Activated T-helper 1 cell treated with Interleukin-2 at 50 U/mL for 16 hours (primary cell): ENCODE results near the gene CDC6.
"Not testable (repeated sequence)": the region's sequence is repeated elsewhere in the genome, so short reads cannot be mapped to it uniquely, and the experiment has no call there.

ENCODE experiments used
- DNase-seq: peaks from one replicate; pipeline ENCODE4 v3.0.0-alpha.2; 2020; ENCODE audit warnings: low read depth

The CDC6 gene

DNA sequence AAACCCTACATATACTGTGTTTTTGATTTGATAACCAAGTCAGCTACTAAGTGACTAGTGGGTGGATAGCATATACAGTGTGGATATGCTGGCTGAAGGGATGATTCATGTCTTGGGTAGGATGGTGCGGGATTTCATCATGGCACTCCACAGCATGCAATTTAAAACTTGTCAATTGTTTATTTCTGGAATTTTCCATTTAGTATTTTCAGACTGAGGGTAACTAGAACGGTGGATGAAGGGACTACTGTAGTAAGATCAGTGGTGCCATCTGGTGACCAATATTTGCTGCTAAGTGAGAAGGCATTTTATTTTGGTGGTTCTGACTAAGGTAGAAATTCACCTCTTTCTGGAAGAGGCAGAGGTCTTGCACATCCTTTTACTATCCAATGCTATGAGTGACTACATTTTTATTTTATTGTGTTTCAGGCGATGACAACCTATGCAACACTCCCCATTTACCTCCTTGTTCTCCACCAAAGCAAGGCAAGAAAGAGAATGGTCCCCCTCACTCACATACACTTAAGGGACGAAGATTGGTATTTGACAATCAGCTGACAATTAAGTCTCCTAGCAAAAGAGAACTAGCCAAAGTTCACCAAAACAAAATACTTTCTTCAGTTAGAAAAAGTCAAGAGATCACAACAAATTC lies 3.1 kb downstream of the CDC6 start:
- no peak for DNase-seq

DNA sequence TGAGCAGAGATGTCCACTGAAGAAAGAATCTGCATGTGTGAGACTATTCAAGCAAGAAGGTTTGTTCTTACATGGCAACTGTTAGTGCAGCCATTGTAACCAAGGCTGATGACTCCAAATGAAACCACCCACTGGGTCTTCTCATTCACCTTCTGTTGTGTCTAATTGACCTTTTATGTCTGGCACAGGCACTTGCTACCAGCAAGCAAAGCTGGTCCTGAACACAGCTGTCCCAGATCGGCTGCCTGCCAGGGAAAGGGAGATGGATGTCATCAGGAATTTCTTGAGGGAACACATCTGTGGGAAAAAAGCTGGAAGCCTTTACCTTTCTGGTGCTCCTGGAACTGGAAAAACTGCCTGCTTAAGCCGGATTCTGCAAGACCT lies 3.6 kb downstream of the CDC6 start:
- no peak for DNase-seq

DNA sequence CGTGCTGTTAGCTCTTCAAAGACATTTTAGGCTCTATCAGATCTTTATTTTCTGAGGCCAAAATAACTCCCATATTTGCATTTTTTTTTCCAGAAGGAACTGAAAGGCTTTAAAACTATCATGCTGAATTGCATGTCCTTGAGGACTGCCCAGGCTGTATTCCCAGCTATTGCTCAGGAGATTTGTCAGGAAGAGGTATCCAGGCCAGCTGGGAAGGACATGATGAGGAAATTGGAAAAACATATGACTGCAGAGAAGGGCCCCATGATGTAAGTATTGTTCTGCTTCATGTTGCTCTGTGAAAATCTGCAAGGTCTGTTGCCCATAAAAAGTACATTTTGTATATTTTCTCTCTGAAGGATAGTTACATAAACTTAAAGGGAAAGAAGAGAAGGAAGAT lies 5.7 kb downstream of the CDC6 start:
- no peak for DNase-seq

DNA sequence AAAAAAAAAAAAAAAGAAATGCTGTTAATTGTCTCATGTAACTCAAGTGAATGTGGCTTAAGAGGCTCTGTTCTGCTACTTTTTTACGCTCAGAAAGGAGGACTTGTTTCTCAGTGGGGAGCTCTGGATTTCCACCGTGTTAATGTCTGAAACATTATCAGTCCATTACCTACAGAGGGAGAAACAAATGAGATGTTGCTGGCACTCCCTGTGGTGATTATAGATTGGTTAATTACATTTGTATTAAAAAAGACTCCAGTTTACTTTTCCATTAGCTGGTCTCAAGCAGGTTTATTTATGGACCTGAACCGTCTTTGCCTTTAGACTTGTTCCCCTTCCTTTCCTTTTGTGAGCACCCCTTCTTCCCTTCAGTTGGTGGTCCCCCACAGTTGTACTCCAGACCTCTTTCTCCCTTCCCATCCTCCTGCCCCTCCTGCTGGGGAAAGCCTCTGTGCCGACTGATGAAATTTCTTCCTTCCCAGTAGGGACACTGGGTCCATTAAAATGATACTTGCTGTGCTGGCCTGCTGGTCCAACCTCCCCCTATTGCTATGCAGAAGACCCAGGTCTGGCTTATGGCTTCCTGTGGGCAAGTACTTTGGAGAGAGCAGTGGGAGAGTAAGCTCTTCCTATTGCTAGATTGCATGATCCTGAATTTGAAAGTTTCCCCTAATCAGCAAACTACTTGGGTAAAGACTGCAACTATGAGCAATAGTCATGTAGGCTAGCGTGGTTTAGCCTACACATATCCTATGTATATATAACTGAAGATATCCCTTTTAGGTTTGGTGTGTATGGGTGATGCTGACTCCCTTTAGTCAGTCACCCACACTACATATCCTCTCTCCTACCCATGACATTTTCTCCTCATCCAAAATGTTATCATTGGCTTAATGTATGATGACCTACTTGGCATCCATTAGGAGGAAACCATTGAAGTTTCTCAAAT lies 8.1 kb downstream of the CDC6 start:
- DNase-seq: no peak

DNA sequence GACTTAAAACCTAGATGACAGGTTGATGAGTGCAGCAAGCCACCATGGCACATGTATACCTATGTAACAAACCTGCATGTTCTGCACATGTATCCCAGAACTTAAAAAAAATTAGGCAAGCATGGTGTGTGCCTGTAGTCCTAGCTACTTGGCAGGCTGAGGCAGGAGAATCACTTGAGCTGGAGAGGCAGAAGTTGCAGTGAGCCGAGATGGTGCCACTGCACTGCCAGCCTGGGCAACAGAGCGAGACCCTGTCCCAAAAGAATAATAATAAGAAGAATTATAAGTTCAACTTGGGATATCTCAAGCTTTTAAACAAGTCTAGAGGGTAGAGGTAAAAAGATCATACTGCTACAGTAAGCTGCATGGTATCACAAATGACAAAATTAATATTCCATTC lies 9.8 kb downstream of the CDC6 start:
- DNase-seq: no peak

DNA sequence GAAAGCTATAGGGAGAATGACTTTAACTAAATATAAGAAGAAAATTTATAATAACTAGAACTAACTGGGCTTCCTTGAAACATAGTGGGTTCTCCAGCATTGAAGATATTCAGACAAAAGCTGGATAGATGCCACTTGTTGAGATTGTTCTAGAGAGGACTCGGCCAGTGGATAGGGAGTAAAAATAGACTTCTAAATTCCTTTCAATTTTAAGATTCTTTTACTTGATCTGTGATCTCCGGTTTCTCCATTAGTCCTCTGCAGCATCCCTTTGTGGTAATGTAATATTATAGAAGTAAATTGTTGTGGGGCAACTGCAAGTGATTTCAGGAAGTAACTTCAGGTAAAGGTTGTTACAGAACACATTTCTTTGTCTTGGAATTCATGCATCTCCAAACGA lies 11.0 kb downstream of the CDC6 start:
- DNase-seq: no peak

DNA sequence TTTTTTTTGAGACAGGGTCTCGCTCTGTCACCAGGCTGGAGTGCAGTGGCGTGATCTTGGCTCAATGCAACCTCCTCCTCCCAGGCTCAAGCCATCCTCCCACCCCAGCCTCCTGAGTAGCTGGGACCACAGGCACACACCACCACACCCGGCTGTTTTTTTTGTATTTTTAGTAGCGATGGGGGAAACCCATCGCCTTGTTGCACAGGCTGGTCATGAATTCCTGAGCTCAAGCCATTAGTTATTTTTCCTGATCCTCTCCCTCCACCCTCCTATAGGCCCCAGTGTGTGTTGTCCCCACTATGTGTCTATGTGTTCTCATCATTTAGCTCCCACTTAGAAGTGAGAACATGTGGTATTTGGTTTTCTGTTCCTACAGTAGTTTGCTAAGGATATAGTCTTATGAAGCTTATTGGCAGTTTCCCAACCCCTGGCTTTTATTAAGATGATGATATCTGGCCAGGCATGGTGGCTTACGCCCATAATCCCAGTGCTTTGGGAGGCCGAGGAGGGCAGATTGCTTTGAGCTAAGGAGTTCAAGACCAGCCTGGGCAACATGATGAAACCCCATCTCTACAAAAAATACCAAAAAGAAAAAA lies 11.6 kb downstream of the CDC6 start:
- DNase-seq: not testable (repeated sequence)

DNA sequence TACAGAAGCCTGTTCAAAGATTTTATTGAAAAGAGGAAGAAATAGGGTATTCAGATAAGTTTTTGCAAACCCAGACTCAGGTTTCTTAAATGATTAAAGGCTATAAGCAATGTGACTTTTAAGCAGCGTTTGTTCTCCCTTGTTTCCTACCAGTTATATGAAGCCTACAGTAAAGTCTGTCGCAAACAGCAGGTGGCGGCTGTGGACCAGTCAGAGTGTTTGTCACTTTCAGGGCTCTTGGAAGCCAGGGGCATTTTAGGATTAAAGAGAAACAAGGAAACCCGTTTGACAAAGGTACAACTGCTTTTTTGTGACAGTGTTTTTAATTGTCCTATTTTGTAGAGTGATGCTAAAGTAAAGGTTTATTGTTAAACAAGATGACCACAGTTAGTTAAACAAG lies 13.6 kb downstream of the CDC6 start:
- DNase-seq: no peak

DNA sequence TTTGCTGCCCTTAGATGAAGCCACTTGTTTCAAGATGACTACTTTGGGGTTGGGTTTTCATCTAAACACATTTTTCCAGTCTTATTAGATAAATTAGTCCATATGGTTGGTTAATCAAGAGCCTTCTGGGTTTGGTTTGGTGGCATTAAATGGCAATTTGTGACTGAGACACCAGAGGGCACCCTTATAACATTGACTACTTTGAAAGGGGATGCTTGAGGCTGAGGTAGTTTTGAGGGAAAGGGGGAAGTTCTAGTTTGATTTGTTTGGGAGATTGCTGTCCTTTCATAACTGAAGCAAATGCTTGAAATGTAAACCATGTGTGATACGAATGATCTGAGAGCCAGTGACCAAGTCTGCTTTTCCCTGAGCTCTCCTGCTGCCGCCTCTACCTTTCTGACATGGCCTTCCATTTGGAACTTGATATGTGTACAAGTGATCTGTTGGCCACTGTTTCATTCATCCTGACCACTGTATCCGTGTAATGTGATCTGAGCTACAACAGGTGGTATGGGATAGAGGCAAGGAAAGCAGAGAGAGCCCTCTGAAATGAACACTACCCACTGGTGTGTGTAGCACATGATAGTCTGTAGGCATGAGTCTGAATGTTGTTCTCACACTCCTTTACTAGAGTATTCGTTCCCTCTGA lies 15.5 kb downstream of the CDC6 start:
- DNase-seq: no peak

DNA sequence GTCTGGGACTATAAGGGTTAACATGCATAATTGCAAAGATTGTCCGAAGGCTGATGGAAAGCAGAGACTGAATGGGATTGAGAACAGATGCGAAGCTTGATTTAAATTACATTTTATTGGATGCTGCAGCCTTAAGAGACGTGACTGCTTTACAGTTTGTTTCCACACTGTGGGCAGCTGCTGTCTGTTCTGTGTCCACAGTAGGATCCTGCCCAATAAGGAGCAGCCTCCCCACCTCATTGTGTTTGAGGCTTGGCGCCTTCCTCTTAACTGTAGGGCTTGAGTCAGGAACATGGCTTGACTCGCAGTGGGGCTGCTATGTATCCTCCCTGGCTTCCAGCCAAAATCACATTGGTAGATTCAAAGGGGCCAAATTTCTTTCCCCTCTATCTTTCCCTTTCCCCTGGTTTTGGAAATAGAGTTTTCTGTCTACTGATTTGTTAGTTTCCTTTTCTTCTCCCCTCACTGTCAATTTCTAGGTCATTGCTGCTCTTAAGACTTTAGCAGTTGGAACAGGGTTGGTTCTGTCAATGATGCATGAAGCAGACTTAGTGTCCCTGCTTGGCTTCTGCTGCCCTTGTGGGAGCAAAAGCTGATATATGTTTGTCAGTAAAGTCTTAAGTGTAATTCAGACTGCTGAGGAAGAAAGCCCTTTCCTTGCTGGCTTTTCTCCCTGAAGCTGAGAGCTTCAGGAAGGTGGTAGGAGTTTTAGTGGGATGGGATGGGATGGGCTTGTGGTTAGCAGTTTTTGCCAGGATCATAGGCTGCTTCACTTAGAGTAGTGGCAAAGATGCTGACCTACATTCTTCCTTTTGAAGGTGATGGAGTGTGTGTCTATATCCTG lies 16.3 kb downstream of the CDC6 start:
- no peak for DNase-seq

DNA sequence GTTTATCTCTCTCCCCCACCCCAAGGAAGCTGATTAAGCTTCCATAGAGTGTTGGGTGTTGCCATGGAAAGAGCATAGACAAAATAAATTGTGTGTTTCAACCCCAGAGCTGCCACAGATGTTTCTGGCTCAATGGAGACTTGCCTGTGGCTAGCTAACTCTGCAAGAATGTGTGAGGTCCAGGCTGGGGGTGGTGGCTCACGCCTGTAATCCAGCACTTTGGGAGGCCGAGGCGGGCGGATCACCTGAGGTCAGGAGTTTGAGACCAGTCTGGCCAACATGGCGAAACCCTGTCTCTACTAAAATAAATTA lies 16.8 kb downstream of the CDC6 start:
- DNase-seq: not testable (repeated sequence)

DNA sequence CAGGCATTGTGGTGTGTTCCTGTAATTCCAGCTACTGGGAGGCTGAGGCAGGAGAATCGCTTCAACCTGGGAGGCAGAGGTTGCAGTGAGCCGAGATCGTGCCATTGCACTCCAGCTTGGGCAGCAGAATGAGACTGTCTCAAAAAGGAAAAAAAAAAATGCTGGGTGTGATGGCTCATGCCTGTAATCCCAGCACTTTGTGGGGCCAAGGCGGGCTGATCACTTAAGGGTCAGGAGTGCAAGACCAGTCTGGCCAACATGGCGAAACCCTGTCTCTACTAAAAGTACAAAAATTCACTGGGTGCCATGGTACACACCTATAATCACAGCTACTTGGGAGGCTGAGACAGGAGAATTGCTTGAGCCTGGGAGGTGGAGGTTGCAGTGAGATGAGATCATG lies 17.2 kb downstream of the CDC6 start:
- DNase-seq: not testable (repeated sequence)

DNA sequence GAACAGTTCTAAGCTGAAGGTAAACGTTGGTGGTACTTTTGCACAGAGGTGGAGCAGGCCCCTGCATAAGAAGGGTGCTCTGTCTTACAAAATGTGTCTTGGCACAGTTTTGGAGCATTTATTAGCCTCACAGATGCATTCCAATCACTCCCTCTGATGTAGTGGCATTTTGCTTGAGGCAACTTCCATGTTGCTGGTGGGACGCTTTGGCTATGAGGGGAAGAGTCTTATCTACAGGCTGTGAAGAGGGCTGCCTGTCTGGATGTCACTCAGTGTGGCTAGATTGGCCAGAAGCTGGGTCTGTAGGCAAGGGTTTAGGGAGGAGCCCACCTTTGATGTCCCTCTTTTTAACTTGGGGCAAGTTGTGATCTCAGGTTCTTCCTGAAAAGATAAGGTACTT lies 18.7 kb downstream of the CDC6 start:
- no peak for DNase-seq

DNA sequence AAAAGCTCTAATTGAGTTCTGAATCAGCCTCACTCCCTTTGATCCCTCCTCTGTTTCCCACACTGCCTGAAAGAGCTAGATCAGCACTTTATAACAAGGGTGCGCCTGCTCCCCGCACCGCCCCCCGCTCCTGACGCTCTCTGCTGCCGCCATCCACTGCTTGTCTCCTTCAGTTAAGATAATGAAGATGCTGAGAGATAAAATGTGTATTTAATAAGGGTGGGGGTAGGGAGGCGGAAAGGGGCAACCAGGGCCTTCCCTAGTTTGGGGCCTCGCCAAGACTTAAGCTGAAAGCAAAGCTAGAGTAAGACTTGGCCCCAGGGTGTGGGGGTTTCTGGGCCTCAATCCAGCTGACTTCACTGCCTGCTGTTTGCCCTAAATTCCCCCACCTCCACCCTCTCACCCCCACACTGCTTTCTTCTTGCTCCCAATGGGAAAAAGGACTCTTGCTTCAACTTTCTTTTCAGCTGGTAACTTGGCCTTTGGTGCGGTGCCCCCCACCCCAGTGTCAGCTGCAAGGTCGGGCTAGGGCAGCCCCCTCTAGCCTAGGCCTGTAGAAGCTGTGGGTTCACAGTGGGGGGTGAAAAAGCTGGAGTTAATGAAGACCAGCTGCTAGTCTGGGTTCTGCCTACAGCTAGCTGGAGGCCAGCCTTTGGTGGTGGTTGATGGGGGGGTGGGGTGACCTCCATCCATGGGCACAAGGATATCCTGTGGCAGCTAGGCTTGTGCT lies 19.5 kb downstream of the CDC6 start:
- DNase-seq: no peak

DNA sequence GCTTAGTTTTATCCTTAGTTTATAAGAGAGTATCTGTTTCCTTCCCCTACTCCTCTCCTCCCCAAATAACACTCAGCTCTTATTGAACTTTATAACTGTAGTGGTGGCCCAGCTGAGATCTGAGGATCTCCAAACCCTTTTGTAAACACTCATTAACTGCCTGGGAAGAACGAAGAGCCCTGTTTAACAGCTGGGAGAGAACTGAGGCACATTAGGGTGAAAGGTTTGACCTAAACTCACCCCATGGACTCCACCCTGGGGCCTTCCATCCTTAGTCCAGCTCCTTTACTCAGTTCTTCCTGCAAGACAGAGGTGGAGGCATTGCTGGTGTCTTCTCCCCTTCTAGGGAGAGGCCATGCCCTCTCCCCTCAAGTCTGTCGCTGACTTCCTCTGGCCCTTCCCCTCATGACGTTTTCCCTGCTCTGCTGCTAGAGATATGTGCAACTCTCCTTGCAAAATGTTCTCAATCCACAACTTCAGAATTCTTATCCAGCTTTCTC lies 20.1 kb downstream of the CDC6 start:
- no peak for DNase-seq

DNA sequence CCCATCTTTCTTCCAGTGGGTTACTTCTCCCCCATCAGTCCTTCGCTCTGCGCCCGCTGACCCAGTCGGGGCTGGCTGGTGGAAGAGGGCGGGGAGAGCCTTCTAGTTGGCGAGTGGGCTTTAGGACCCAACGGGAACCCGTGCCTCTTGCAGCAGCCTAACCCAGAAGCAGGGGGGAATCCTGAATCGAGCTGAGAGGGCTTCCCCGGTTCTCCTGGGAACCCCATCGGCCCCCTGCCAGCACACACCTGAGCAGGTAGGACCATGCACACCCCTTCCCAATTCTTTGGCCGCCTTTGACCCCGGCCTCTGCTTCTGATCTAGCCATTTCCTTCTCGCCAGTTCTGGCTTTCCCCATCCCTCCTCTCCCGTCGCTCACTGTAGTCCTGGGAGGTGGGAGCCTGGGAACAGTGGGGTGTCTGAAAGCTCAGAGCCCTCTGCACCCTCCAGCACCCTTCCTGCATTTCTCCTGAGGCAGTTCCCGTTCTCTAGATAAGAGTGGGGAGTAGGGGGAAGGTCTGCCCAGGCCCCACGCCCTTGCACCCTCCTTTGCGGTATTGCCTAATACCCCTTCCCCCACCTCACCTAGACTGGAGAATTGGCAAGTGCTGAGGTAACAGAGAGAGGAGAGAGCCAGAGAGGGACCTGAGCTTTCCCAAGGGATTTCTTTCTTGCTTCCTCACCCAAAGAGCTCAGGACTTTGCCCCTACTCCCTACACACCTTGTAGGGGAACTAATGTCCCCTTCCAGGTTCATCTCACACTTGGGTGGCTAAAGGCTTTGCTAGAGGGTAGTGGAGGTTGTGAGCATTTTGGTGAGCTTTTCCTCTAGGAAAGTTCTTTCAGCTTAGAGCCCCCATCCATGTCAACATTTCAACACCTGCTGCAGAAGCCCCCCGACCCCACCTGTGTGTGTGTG lies 21.6 kb downstream of the CDC6 start, which contains the start of gene RARA:
Gene RARA (plus strand): TSS at position 150 of the 918 bp plus-strand sequence. CDS start 22,039 bp downstream, outside the sequence.
- no peak for DNase-seq

DNA sequence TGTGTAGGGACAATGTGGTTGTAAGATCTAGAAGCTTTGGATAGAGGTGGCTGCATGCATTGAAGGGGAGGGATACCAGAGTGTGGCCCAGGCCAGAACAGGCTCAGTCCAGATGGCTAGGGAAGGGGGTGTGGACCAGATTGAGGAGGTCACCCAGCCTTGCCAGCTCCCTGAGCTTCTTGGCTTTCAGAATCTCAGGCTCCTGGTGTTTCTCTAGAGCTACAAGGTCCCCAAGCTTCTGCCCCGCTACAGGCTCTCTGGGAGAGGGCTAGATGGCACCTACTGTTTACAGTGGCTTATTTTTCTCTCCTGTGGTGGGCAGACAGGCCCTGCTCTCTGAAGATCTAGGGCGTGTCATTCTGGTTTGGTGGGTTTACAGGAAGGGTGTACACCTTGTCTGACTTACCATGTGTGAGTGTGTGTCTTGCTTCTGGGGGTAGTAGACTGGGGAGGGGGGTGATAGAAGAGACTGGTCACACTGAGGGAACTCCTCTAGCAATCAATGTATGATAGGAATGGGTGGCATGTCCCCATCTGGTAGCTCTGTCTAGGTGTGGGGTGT lies 22.4 kb downstream of the CDC6 start:
- no peak for DNase-seq

DNA sequence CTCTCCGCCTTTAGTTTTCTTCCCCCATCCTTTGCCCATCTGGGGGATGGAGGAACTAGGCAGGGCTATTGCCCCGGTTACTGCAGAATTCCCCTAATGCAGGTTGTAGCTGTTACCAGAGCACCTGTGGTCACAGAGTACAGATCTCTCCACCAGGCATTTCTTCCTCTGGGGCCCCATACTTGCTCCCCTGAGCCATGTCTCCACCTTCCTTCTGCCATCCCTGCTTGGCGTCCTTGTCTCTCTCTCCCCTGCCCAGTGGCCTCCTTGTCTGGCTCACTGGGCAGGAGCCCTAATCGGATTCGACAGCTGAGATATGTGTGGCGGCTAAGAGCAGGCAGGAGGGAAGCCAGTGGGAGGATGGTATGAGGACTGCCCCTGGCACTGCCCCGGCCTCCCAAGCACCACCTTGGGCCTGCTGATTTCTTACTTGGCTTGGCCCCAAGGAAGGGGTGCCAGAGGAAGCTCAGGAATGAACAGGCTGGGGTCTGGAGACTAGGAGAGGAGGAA lies 23.3 kb downstream of the CDC6 start:
- no peak for DNase-seq

DNA sequence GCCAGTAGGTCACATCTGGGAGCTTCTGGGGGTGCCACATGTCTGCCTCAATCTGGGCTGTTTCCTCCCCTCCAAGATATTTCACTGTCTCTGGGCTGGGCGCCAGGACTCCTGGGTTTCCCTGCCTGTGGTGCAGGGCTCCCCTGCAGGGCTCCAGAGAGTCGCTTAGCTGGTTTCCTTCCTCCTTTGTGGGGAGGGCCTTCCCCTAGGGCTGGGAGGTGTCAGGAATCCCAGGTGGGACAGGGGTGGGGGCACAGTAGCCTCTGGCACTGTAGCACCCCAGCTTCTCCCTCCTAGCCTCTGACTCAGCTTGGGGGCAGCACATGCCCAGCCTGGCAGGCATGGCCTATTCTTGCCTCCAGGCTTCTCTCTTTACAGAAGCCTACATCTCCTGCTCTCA lies 23.9 kb downstream of the CDC6 start:
- no peak for DNase-seq
